T1000 (cell line): ENCODE data around the gene CCNG1.
A peak's percentile ranks its signal among the peaks of the same experiment; 100 is the strongest.
"Not testable (repeated sequence)": the region's sequence is repeated elsewhere in the genome, so short reads cannot be mapped to it uniquely, and the experiment has no call there.

Source experiments
- DNase-seq: peaks from one replicate; lab custom pipeline; 2025; ENCODE audit warnings: mixed read lengths; lab: John Stamatoyannopoulos, UW

Gene CCNG1

GRCh38 chr5:163437309-163438182 is at the start of gene CCNG1:
Gene CCNG1 (plus strand): TSS chr5:163437595. CDS start chr5:163439257, 1,662 bp downstream.
- DNase-seq, result peak; percentile 93

GRCh38 chr5:163395792-163396191 is 41.6 kb upstream of the CCNG1 start:
- DNase-seq, result no peak

GRCh38 chr5:163396818-163397340 is 40.5 kb upstream of the CCNG1 start:
- not testable (repeated sequence) for DNase-seq

GRCh38 chr5:163397354-163397753 is 40.0 kb upstream of the CCNG1 start:
- no peak for DNase-seq

- DNase-seq, result no peak
Observed at GRCh38 chr5:163399923-163400322, 37.5 kb upstream of the CCNG1 start.

GRCh38 chr5:163401271-163401670 is 36.1 kb upstream of the CCNG1 start:
- no peak for DNase-seq

- DNase-seq, result no peak
Observed at GRCh38 chr5:163402007-163402406, 35.4 kb upstream of the CCNG1 start.

GRCh38 chr5:163404364-163405173 is 32.8 kb upstream of the CCNG1 start:
- DNase-seq, result no peak

GRCh38 chr5:163407034-163407655 is 30.2 kb upstream of the CCNG1 start:
- DNase-seq, result no peak

- no peak for DNase-seq
Observed at GRCh38 chr5:163408311-163408923, 29.0 kb upstream of the CCNG1 start.

- DNase-seq, result no peak
Observed at GRCh38 chr5:163409384-163409783, 28.0 kb upstream of the CCNG1 start.

- no peak for DNase-seq
Observed at GRCh38 chr5:163410505-163410904, 26.9 kb upstream of the CCNG1 start.

GRCh38 chr5:163415673-163416072 is 21.7 kb upstream of the CCNG1 start:
- not testable (repeated sequence) for DNase-seq

GRCh38 chr5:163424836-163425235 is 12.6 kb upstream of the CCNG1 start:
- no peak for DNase-seq

GRCh38 chr5:163426128-163426527 is 11.3 kb upstream of the CCNG1 start:
- DNase-seq, result not testable (repeated sequence)

- no peak for DNase-seq
Observed at GRCh38 chr5:163432544-163432943, 4.9 kb upstream of the CCNG1 start.

GRCh38 chr5:163433271-163433670 is 4.1 kb upstream of the CCNG1 start:
- no peak for DNase-seq

- DNase-seq, result no peak
Observed at GRCh38 chr5:163434401-163434866, 3.0 kb upstream of the CCNG1 start.

GRCh38 chr5:163436515-163436914 is 880 bp upstream of the CCNG1 start:
- DNase-seq, result no peak

- no peak for DNase-seq
Observed at GRCh38 chr5:163437011-163437308, 435 bp upstream of the CCNG1 start.

- DNase-seq, result no peak
Observed at GRCh38 chr5:163439092-163439425, 1.7 kb downstream of the CCNG1 start.

GRCh38 chr5:163440954-163441353 is 3.6 kb downstream of the CCNG1 start:
- no peak for DNase-seq
